ENCODE measurements around the gene RRAD.

RRAD gene

GRCh38 chr16:66923866-66924265 lies 1.5 kb downstream of the RRAD start:
- Histone ChIP-seq H3K4me3 (replicated peaks; ENCODE audit: low read depth, low read length) (no peak overlapping the region), H3K27me3 (replicated peaks; ENCODE audit: control insufficient read depth, insufficient read depth, low read length) (peaks cover 2% of the 10 kb centered on the region; the same call in 1 of the 2 replicates)
- TF ChIP-seq CTCF (IDR thresholded peaks at IDR 0.05; ENCODE audit: insufficient read depth, low read length, poor library complexity, severe bottlenecking): no peak

GRCh38 chr16:66923247-66923731 lies 2.0 kb downstream of the RRAD start:
- no peak for DNase-seq (ENCODE audit: extremely low read depth, insufficient read length)
- TF ChIP-seq CTCF (IDR thresholded peaks at IDR 0.05; ENCODE audit: insufficient read depth, low read length, poor library complexity, severe bottlenecking): no peak
- H3K4me3 ChIP-seq (replicated peaks; ENCODE audit: low read depth, low read length): no peak overlapping the region
- no peaks in the 10 kb centered on the region for H3K36me3 ChIP-seq (ENCODE audit: control insufficient read depth, insufficient read depth, low read length)
- peaks cover 2% of the 10 kb centered on the region; the same call in 1 of the 2 replicates for H3K27me3 ChIP-seq (replicated peaks; ENCODE audit: control insufficient read depth, insufficient read depth, low read length)

More at GRCh38 chr16:66923866-66924265, 1.5 kb downstream of the RRAD start:
- no peaks in the 10 kb centered on the region for H3K36me3 ChIP-seq (ENCODE audit: control insufficient read depth, insufficient read depth, low read length)
- DNase-seq (ENCODE audit: extremely low read depth, insufficient read length): no peak

GRCh38 chr16:66921729-66922450 lies 3.4 kb downstream of the RRAD start:
- Histone ChIP-seq H3K27me3 (replicated peaks; ENCODE audit: control insufficient read depth, insufficient read depth, low read length) (peaks cover 2% of the 10 kb centered on the region; the same call in 1 of the 2 replicates), H3K4me3 (replicated peaks; ENCODE audit: low read depth, low read length) (no peak overlapping the region), H3K36me3 (ENCODE audit: control insufficient read depth, insufficient read depth, low read length) (no peaks in the 10 kb centered on the region)
- TF ChIP-seq CTCF (IDR thresholded peaks at IDR 0.05; ENCODE audit: insufficient read depth, low read length, poor library complexity, severe bottlenecking): no peak
- DNase-seq (ENCODE audit: extremely low read depth, insufficient read length): no peak

- no peaks in the 10 kb centered on the region for H3K36me3 ChIP-seq (ENCODE audit: control insufficient read depth, insufficient read depth, low read length)
- peaks cover 2% of the 10 kb centered on the region; the same call in 1 of the 2 replicates for H3K27me3 ChIP-seq (replicated peaks; ENCODE audit: control insufficient read depth, insufficient read depth, low read length)
- no peak for TF ChIP-seq CTCF (IDR thresholded peaks at IDR 0.05; ENCODE audit: insufficient read depth, low read length, poor library complexity, severe bottlenecking)
- no peak for DNase-seq (ENCODE audit: extremely low read depth, insufficient read length)
- H3K4me3 ChIP-seq (replicated peaks; ENCODE audit: low read depth, low read length): no peak overlapping the region
Observed at GRCh38 chr16:66920924-66921680, 4.2 kb downstream of the RRAD start.

GRCh38 chr16:66920299-66920590 lies 5.1 kb downstream of the RRAD start:
- Histone ChIP-seq H3K36me3 (ENCODE audit: control insufficient read depth, insufficient read depth, low read length) (no peaks in the 10 kb centered on the region), H3K4me3 (replicated peaks; ENCODE audit: low read depth, low read length) (no peak overlapping the region), H3K27me3 (replicated peaks; ENCODE audit: control insufficient read depth, insufficient read depth, low read length) (peaks cover 2% of the 10 kb centered on the region; the same call in 1 of the 2 replicates)
- no peak for DNase-seq (ENCODE audit: extremely low read depth, insufficient read length)
- no peak for TF ChIP-seq CTCF (IDR thresholded peaks at IDR 0.05; ENCODE audit: insufficient read depth, low read length, poor library complexity, severe bottlenecking)

Measured in GM06990 (cell line).